DMS53 treated with DMSO at 0.1 percent for 48 hours (cell line): ENCODE data around the gene BID.
A peak's percentile ranks its signal among the peaks of the same experiment; 100 is the strongest.

Experiments
- DNase-seq: peaks from one replicate; lab custom pipeline; 2025; ENCODE audit not compliant: unreplicated experiment; lab: John Stamatoyannopoulos, UW

Gene BID

DNA sequence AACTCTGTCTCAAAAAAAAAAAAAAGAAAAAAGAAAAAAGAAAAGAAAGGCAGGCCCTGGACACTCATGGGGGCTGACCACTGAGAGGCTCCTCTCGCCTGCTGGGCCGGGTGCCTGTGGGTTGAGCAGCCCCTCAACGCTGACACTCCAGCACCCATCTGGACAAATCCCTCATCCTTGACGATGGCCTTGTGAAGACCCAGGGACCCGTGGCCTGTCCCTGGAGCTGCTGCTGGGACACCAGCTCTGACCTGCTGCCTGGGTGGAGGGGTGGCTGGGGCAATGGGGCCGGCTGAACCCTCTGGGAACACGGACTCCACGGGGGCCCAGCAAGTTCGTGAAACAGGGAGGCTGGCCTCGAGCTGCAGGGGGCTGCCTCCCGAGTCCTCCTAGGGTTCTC lies 10.5 kb upstream of the BID start:
- DNase-seq, result no peak

DNA sequence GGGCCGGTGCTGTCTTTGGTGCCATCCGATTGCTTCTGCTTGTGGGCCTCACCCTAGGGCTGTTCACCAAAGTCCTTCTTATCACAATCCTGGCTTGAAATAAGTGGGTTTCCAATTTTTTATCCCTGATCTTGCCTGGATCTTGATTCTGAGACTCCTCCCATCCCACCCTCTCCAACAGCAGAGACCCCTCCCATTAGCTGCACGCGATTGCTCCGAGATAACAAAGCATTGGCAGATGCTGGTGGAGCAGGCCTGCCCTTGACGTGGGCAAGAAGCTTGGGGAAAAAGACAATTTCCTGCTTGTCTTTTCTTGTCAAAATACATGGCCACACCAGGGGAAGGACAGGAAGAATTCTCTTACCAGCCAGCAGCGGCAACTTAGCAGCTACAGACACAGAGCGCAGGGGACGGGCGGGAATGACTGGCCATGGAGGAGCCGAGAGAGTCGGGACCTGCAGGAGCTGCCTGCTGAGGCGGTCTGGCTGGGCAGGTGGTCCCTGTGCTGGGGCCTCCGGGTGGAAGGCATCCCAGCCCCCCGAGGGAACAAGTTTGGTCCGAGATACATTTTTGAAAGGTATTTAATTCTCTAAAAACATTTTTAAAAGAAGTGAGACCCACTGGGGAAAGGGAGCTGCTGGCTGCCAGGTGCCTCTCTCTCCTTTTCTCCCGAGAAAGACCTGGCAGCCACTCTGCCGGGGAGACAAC lies 9.7 kb upstream of the BID start:
- no peak for DNase-seq

DNA sequence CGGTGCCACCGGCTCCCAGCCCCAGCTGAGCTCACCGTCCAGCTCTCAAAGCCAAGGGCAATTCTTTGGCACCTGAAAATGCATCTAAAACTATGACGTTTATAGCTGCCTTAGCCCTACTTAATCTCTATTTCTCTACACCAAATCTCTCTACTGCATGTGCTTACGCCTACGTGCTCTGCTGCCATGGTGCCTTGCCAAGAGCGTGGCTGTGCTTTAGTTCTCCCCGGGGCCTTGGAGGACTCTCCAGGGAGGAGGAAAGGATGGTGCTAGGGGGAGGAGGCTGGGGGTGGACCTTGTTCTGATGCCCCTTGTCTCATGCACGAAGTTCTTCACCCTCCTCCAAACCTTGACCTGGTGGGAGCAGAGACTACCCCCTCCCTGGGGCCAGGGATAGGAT lies 9.0 kb upstream of the BID start:
- DNase-seq, result no peak

GRCh38 chr22:17782621-17783020 lies 8.4 kb upstream of the BID start:
- DNase-seq, result no peak

DNA sequence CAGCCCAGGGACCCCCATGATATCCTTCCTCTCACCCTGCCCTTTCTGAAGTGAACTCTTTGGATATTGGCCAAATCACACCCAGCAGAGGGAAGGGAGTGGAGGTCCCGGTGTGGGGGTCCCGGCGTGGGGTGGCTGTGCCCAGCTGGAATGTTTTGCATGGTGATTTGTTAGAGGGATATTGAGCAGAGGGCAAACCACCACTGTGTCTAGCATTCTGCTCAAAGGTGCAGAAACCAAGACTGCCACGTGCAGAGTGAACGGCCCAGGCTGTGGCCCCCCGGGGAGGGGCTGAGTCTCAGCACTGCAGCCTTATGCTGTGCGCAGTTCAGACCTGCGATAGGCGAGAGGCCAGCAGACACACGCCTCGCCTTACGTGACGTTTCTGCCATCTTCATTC lies 7.9 kb upstream of the BID start:
- DNase-seq, result no peak

GRCh38 chr22:17781319-17782031 lies 7.2 kb upstream of the BID start:
- no peak for DNase-seq

DNA sequence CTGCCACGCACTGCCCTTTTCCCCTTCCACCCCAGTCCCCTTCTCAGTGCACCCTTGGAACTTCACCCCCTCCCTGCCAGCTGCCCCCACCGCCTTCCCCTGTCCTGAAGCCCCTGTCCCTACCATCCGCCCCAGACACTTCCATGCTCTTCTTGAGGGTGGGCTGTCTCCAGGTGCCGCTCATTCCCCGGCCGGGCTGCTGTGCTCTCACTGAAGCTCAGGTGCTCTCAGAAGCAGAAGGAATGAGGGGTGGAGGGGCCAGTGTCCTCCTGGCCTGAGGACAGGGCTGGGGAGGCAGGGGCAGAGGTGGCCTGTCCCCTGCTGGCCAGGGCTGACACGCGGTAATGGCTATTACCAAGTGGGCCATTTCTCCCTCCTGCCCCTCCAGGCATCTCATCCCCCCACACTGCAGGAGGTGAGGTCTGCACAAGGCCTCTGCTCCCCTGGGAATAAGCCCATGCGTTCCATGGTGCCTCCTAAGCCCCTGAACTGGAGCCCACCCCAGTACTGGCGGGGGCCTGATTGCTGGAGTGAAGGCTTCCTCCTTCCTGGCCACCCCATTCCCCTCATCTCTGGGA lies 6.6 kb upstream of the BID start:
- no peak for DNase-seq

DNA sequence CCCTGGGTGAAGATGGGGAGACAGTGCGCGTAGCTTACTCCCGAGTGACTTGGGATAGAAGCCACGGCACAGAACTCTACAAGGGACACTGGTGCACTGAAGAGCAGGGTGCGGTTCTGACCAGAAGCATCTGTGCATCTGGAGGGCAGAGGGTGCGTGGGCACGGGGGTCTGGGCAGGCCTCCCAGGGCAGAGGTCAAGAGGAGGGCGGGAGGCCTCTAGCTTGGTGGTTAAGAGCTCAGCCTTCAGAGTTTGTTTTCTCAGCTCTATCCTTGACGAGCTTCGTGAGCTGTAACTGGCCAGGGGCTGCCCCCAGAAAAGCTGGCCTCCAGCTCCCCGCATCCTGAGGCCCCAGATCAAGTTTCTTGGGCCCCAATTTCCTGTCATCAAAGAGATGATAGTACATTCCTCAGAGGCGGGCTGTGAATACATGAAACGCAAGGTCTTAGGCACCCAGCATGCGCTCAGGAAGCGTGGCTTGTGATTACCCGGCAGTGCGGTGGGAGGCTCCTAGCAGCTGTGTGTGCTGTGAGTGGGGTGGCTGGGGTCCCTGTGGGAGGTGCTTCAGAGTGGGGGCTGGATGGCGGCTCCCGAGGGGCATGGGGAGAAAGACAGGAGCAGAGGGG lies 6.0 kb upstream of the BID start:
- no peak for DNase-seq

- no peak for DNase-seq
Observed at GRCh38 chr22:17779286-17780115, 5.2 kb upstream of the BID start.

- DNase-seq, result no peak
Observed at GRCh38 chr22:17778412-17778976, 4.2 kb upstream of the BID start.

- DNase-seq, result no peak
Observed at GRCh38 chr22:17777717-17778044, 3.4 kb upstream of the BID start.

DNA sequence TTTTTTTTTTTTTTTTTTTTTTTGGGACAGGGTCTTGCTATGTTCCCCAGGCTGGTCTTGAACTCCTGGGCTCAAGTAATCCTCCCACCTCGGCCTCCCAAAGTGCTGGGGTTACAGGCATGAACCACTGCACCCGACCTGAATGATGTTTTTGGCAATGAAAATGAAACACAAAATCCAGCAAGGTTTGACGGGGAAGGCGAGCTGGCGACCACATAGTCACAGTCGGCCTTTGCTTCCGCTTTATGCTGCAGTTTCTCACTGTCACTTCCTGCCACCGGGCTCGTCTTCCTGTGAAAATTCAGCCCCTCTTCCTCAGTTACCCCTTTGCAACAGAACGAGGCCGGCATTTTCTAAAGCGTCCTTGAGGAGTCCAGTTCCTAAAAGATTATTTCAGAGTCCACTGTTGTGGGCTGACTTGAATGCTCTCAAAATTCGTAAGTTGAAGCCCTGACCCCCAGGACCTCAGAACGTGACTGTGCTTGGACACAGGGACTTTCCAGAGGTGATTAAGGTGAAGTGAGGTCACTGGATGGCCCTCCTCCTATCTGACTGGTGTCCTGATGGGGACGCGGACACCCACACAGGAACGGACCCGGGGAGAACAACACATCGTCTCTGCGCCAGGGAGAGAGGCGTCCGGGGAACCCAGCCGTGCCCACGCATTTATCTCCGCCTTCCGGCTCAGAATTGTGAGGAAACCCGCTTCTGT lies 2.9 kb upstream of the BID start:
- DNase-seq, result no peak

- no peak for DNase-seq
Observed at GRCh38 chr22:17775781-17776465, 1.7 kb upstream of the BID start.

DNA sequence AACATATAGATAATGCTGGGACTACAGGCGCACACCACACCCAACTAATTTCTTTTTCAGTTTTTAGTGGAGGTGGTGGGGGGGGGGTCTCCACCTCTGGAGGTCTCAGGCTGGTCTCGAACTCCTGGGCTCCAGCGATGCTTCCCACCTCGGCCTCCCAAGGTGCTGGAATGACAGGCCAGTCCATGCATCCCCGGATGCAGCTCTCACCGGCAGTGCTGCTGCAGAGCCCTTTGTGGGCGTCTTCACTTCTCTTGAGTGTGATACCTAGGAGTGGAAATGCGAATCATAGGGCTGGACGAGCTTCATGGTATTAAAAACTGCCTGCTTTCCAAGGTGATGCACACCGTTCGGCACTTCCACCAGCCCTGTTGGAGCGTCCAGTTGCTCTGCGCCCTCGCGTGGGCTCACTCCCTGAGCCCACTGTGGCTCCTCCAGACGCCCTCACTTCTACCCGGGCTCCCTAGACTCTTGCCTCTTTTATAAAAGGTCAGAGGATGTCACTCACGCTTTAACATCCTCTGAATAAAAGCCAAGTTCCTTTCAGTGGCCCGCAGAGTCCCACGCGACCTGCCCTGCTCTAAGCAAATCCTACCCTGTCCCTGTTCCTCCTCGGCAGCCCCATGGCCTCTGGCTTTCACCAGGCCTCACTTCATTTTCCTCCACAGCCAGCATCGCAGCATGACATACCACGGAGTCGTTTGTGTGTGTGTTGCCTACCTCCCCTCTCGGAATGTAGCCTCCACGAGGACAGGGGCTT lies 837 bp upstream of the BID start:
- DNase-seq, result no peak

DNA sequence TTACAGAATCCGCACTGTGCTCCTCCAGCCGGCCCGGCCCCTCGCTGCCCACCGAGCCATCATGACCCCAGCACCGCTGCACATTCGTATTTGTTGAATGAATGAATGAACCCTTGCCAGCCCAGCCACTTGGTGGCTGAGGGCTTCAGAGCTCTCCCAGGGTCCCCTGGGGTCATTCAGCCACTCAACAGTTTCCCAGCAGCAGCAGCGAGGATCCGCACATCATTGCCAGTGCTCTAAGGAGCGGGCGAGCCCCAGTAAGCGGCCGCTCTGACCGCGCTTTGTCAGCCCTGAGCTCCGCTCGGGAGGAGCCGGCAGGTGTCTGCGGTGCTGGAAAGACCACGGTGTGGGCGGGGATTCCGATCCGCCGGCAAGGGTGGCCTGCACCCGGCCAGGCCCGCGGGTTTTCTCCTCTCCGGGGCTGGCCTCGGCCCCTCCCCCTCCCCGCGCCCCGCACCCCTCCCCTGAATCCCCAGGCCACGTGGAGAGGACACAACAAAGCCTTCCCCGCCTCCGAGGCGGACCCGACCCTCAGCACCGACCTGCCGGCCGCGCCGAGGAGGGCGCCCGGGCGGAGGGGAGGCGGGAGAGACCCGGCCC lies 563 bp downstream of the BID start:
- DNase-seq, result peak; percentile 39

- DNase-seq, result no peak
Observed at GRCh38 chr22:17772958-17773605, 1.2 kb downstream of the BID start.

DNA sequence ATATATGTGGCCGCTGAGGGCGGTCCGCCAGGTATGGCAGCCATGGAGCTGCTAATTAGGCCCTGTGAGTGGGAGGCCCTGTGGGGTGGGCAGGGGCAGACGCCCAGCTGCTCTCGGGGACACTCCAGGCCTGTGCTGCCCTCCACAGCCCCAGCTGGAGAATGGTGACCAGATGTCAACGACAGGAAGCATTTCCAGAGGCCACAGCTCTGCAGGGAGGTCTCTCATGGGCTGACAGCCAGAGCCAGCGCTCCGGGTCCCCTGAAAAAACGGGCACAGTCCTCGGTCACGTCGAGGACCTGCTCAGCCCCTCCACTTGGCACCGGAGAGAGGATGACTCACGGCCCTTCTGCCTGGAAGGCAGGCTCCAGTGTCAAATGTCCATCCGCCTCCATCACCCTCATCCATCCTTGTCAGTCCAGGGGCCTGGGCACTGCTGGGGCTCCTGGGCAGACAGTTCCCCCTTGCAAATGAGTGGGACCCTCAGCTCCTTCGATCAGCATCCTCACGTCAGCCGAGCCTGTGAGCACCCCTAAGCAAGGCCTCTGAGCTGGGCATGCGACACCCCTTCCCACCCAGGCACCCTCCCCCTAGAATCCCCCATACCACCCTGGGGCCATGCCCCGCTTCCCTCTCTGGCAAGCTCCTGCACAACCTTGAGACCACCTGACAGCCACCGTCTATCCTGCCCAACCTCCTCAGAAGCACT lies 1.9 kb downstream of the BID start:
- DNase-seq, result no peak
